GM23338 (cell line): Measurements from ENCODE around the gene CCDC194. TPM values are rescaled to one million over a fixed set of nuclear protein-coding genes. Genes with fewer than 3 reads are reported as not detected.

ENCODE experiments used
- ATAC-seq: fragments of 200-7000 bp; cut with Tn5 transposase; 3 replicates; pipeline ENCODE4 v1.9.1; 2020
- DNase-seq: peaks from one replicate; pipeline ENCODE4 v3.0.0-alpha.2; 2015; ENCODE audit warnings: low spot score
- H2AFZ ChIP-seq: fragments of 200-600 bp; sonication (generic); 2 replicates; pipeline ENCODE4 v1.8.0; 2016; ENCODE audit warnings: antibody characterized with exemption, mild to moderate bottlenecking, moderate library complexity
- H3F3A ChIP-seq: fragments of 200-600 bp; sonication (generic); replicated peaks from 2 replicates; pipeline ENCODE4 v1.8.0; 2017; ENCODE audit warnings: antibody characterized with exemption, mixed run types, low read depth
- H3K27ac ChIP-seq: fragments of 200-600 bp; sonication (generic); 2 replicates; pipeline ENCODE4 v1.6.1; 2016; ENCODE audit warnings: low read depth
- H3K27me3 ChIP-seq: fragments of 200-600 bp; sonication (generic); 2 replicates; pipeline ENCODE4 v1.8.0; 2016; ENCODE audit warnings: mild to moderate bottlenecking, mixed run types, moderate library complexity; ENCODE audit not compliant: insufficient read depth
- H3K36me3 ChIP-seq: fragments of 200-600 bp; sonication (generic); 2 replicates; pipeline ENCODE4 v1.8.0; 2016; ENCODE audit warnings: mild to moderate bottlenecking; ENCODE audit not compliant: insufficient read depth
- H3K4me1 ChIP-seq: fragments of 200-600 bp; sonication (generic); 2 replicates; pipeline ENCODE4 v1.8.0; 2016; ENCODE audit warnings: mild to moderate bottlenecking, moderate library complexity; ENCODE audit not compliant: insufficient read depth
- H3K4me2 ChIP-seq: fragments of 200-600 bp; sonication (generic); 2 replicates; pipeline ENCODE4 v1.7.1; 2017; ENCODE audit warnings: mixed run types
- H3K4me3 ChIP-seq: fragments of 200-600 bp; sonication (generic); 2 replicates; pipeline ENCODE4 v1.6.1; 2016; ENCODE audit warnings: mixed run types
- H3K79me2 ChIP-seq: fragments of 200-600 bp; sonication (generic); replicated peaks from 2 replicates; pipeline ENCODE4 v1.8.0; 2017; ENCODE audit warnings: mild to moderate bottlenecking; ENCODE audit not compliant: insufficient read depth
- H3K9me2 ChIP-seq: fragments of 200-600 bp; sonication (generic); 2 replicates; pipeline ENCODE4 v1.8.0; 2017; ENCODE audit not compliant: insufficient read depth
- H4K20me1 ChIP-seq: fragments of 200-600 bp; sonication (generic); replicated peaks from 2 replicates; pipeline ENCODE4 v1.8.0; 2017; ENCODE audit warnings: mild to moderate bottlenecking; ENCODE audit not compliant: insufficient read depth
- H3K27ac Mint-ChIP-seq: 2 replicates; pipeline ENCODE4 v1.8.0; 2020; ENCODE audit warnings: inconsistent platforms, mild to moderate bottlenecking, moderate library complexity, mixed read lengths
- H3K27me3 Mint-ChIP-seq: 3 replicates; pipeline ENCODE4 v1.8.0; 2022; ENCODE audit warnings: low read depth, mild to moderate bottlenecking, moderate library complexity, mixed read lengths, inconsistent platforms; ENCODE audit not compliant: insufficient read depth, poor library complexity
- H3K36me3 Mint-ChIP-seq: 3 replicates; pipeline ENCODE4 v1.8.0; 2021; ENCODE audit warnings: low read depth, mild to moderate bottlenecking, inconsistent platforms, moderate library complexity, mixed read lengths
- H3K4me1 Mint-ChIP-seq: 3 replicates; pipeline ENCODE4 v1.8.0; 2020; ENCODE audit warnings: mild to moderate bottlenecking, inconsistent platforms, mixed read lengths
- H3K4me3 Mint-ChIP-seq: 3 replicates; pipeline ENCODE4 v1.8.0; 2021; ENCODE audit warnings: moderate library complexity, mild to moderate bottlenecking, inconsistent platforms, mixed read lengths
- H3K9me3 Mint-ChIP-seq: 3 replicates; pipeline ENCODE4 v1.8.0; 2020; ENCODE audit warnings: moderate library complexity, mild to moderate bottlenecking, inconsistent platforms, mixed read lengths
- CREB1 ChIP-seq: fragments of 250-450 bp; sonication (Bioruptor Pico); IDR thresholded peaks from 2 replicates; pipeline ENCODE4 v1.5.0; 2020; ENCODE audit warnings: low read depth, mild to moderate bottlenecking, moderate library complexity
- ETS1 ChIP-seq: IDR thresholded peaks from 2 replicates; pipeline ENCODE4 v1.6.1; 2016; ENCODE audit warnings: antibody characterized with exemption
- EZH2 ChIP-seq: fragments of 200-600 bp; sonication (generic); IDR thresholded peaks from one replicate; pipeline ENCODE4 v1.8.0; 2017; ENCODE audit warnings: antibody characterized with exemption, mild to moderate bottlenecking, low read depth; ENCODE audit not compliant: unreplicated experiment
- EZH2phosphoT487 ChIP-seq: fragments of 200-600 bp; sonication (generic); IDR thresholded peaks from one replicate; pipeline ENCODE4 v1.8.1; 2018; ENCODE audit warnings: antibody characterized with exemption; ENCODE audit not compliant: unreplicated experiment
- NANOG ChIP-seq: IDR thresholded peaks from 2 replicates; pipeline ENCODE4 v1.6.1; 2016; ENCODE audit warnings: antibody characterized with exemption, borderline replicate concordance
- STAT1 ChIP-seq: IDR thresholded peaks from one replicate; pipeline ENCODE4 v1.6.1; 2016; ENCODE audit warnings: antibody characterized with exemption; ENCODE audit not compliant: unreplicated experiment
- ZNF114 ChIP-seq: fragments of 250-450 bp; sonication (Bioruptor Pico); IDR thresholded peaks from 2 replicates; pipeline ENCODE4 v1.5.0; 2020; ENCODE audit warnings: mild to moderate bottlenecking, moderate library complexity
- ZNF462 ChIP-seq: fragments of 250-450 bp; sonication (Bioruptor Pico); IDR thresholded peaks from 2 replicates; pipeline ENCODE4 v1.5.0; 2020; ENCODE audit warnings: mild to moderate bottlenecking, moderate library complexity
- polyA plus RNA-seq: library from polyadenylated mRNA; unstranded; fragments of >200 nt; fragmentation: Nextera tagmentation; extraction: Ambion mirVana; gene quantifications from 2 replicates; pipeline ENCODE4 v1.2.1, GENCODE V29; 2016
- total RNA-seq: library from RNA; depleted of rRNA; stranded (reverse); fragments of >200 nt; shearing (Covaris generic); gene quantifications from 2 replicates; pipeline ENCODE4 v1.2.3, GENCODE V29; 2014
- TF ChIP-seq, protein P1 (sequence below): IDR thresholded peaks from one replicate; pipeline ENCODE4 v1.6.1; 2018; ENCODE audit warnings: antibody characterized with exemption; ENCODE audit not compliant: unreplicated experiment

CCDC194 gene
- total and polyA plus RNA-seq, 2 experiments from 2014 or later: 0.49 TPM; not detected in 1

DNA sequence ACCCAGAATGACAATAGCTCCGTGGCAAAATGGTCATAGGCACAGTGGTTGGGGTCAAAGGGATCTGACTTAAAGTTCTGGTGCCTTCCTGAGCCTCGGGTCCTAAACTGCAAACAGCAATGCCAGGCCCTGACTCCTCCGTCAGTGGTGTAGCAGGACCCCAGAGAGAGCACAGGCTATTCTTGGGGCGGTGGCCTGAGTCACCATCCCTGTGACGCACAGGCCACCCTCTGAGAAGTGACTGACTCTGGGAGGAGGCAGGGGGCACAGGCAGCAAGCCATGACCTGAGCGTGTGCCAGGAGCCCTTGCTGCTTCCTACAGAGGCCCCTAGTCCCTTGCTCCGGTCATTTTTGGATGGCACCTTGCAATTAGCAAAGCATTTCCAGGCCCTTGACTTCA is 35.6 kb downstream of the CCDC194 start (continued):
- no peak for TF ChIP-seq ZNF462 (CRISPR knock-in tag)
- TF ChIP-seq CREB1 (CRISPR knock-in tag): no peak
- TF ChIP-seq EZH2: no peak
- no peak for TF ChIP-seq ETS1
- TF ChIP-seq EZH2phosphoT487: no peak

DNA sequence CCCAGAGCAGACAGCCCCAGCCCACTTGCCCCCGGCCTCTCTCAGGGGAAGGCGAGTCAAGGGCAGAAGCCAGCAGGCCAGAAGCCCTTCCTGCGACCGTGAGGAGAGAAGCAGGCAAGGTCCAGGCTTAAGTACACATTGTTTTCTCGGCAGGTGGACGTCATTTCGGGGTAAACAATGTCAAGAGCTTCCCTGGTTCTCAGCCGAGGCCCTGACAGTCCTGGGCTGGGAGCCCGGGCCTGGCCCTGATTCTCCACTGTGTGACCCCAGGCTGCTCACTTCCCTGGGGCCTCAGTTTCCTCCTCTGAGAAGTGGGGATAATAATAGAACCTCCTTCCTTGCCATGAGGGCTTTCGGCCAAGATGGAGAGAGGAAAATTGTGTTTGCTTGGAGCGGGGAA is 36.3 kb downstream of the CCDC194 start:
- H3K4me1 ChIP-seq: no peaks in the 10 kb centered on the region
- Mint-ChIP-seq H3K4me3 (no peak overlapping the region), H3K27ac (no peak overlapping the region), H3K9me3 (no peaks in the 10 kb centered on the region), H3K27me3 (peaks cover 13% of the 10 kb centered on the region), H3K4me1 (peaks cover 8% of the 10 kb centered on the region; the same call in 2 of the 3 replicates), H3K36me3 (no peaks in the 10 kb centered on the region)
- H3K4me2 ChIP-seq: no peak overlapping the region
- H2AFZ ChIP-seq: no peak overlapping the region
- no peaks in the 10 kb centered on the region for H3K27me3 ChIP-seq
- ATAC-seq: no peak
- no peak for DNase-seq
- H3K9me2 ChIP-seq: no peaks in the 10 kb centered on the region
- no peak overlapping the region for H3K4me3 ChIP-seq
- no peaks in the 10 kb centered on the region for H4K20me1 ChIP-seq
- H3K27ac ChIP-seq: no peak overlapping the region
- no peaks in the 10 kb centered on the region for H3F3A ChIP-seq
- H3K79me2 ChIP-seq: no peaks in the 10 kb centered on the region
- H3K36me3 ChIP-seq: no peaks in the 10 kb centered on the region
- no peak for TF ChIP-seq STAT1
- TF ChIP-seq EZH2phosphoT487: no peak
- TF ChIP-seq NANOG: no peak
- no peak for TF ChIP-seq ZNF114 (CRISPR knock-in tag)
- TF ChIP-seq, protein P1, sequence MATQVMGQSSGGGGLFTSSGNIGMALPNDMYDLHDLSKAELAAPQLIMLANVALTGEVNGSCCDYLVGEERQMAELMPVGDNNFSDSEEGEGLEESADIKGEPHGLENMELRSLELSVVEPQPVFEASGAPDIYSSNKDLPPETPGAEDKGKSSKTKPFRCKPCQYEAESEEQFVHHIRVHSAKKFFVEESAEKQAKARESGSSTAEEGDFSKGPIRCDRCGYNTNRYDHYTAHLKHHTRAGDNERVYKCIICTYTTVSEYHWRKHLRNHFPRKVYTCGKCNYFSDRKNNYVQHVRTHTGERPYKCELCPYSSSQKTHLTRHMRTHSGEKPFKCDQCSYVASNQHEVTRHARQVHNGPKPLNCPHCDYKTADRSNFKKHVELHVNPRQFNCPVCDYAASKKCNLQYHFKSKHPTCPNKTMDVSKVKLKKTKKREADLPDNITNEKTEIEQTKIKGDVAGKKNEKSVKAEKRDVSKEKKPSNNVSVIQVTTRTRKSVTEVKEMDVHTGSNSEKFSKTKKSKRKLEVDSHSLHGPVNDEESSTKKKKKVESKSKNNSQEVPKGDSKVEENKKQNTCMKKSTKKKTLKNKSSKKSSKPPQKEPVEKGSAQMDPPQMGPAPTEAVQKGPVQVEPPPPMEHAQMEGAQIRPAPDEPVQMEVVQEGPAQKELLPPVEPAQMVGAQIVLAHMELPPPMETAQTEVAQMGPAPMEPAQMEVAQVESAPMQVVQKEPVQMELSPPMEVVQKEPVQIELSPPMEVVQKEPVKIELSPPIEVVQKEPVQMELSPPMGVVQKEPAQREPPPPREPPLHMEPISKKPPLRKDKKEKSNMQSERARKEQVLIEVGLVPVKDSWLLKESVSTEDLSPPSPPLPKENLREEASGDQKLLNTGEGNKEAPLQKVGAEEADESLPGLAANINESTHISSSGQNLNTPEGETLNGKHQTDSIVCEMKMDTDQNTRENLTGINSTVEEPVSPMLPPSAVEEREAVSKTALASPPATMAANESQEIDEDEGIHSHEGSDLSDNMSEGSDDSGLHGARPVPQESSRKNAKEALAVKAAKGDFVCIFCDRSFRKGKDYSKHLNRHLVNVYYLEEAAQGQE: no peak
